ENCODE data around the gene RPS6KA2.

RPS6KA2 gene

GRCh38 chr6:166578536-166579236 is 48.4 kb downstream of the RPS6KA2 start:
- H3K36me3 Mint-ChIP-seq (ENCODE audit: low read depth) = no peaks in the 10 kb centered on the region
- no peaks in the 10 kb centered on the region for H3K4me1 Mint-ChIP-seq (ENCODE audit: low read depth)
- no peak overlapping the region for H3K27ac Mint-ChIP-seq
- no peak overlapping the region for H3K4me3 Mint-ChIP-seq
- no peaks in the 10 kb centered on the region for H3K27me3 Mint-ChIP-seq (ENCODE audit: low read depth)
- peaks cover 7% of the 10 kb centered on the region for H3K9me3 Mint-ChIP-seq

GRCh38 chr6:166575205-166575604 is 51.8 kb downstream of the RPS6KA2 start:
- Mint-ChIP-seq H3K36me3 (ENCODE audit: low read depth) (no peaks in the 10 kb centered on the region), H3K9me3 (peaks cover 7% of the 10 kb centered on the region), H3K27ac (no peak overlapping the region), H3K27me3 (ENCODE audit: low read depth) (no peaks in the 10 kb centered on the region), H3K4me1 (ENCODE audit: low read depth) (no peaks in the 10 kb centered on the region), H3K4me3 (no peak overlapping the region)

GRCh38 chr6:166573511-166574216 is 53.4 kb downstream of the RPS6KA2 start:
- H3K4me3 Mint-ChIP-seq = no peak overlapping the region
- H3K27me3 Mint-ChIP-seq (ENCODE audit: low read depth) = no peaks in the 10 kb centered on the region
- peaks cover 7% of the 10 kb centered on the region for H3K9me3 Mint-ChIP-seq
- H3K36me3 Mint-ChIP-seq (ENCODE audit: low read depth) = no peaks in the 10 kb centered on the region
- no peak overlapping the region for H3K27ac Mint-ChIP-seq
- no peaks in the 10 kb centered on the region for H3K4me1 Mint-ChIP-seq (ENCODE audit: low read depth)

- Mint-ChIP-seq H3K4me1 (ENCODE audit: low read depth) (no peaks in the 10 kb centered on the region), H3K4me3 (no peak overlapping the region), H3K9me3 (peaks cover 7% of the 10 kb centered on the region), H3K36me3 (ENCODE audit: low read depth) (no peaks in the 10 kb centered on the region), H3K27ac (no peak overlapping the region), H3K27me3 (ENCODE audit: low read depth) (no peaks in the 10 kb centered on the region)
Measured at GRCh38 chr6:166572370-166573261, 54.4 kb downstream of the RPS6KA2 start.

- H3K27me3 Mint-ChIP-seq (ENCODE audit: low read depth) = no peaks in the 10 kb centered on the region
- H3K36me3 Mint-ChIP-seq (ENCODE audit: low read depth) = no peaks in the 10 kb centered on the region
- H3K4me3 Mint-ChIP-seq = no peak overlapping the region
- peaks cover 2% of the 10 kb centered on the region for H3K9me3 Mint-ChIP-seq
- no peak overlapping the region for H3K27ac Mint-ChIP-seq
- H3K4me1 Mint-ChIP-seq (ENCODE audit: low read depth) = no peaks in the 10 kb centered on the region
Measured at GRCh38 chr6:166570929-166571713, 55.9 kb downstream of the RPS6KA2 start.

- H3K27me3 Mint-ChIP-seq (ENCODE audit: low read depth) = no peaks in the 10 kb centered on the region
- no peaks in the 10 kb centered on the region for H3K9me3 Mint-ChIP-seq
- H3K4me3 Mint-ChIP-seq = no peak overlapping the region
- no peaks in the 10 kb centered on the region for H3K36me3 Mint-ChIP-seq (ENCODE audit: low read depth)
- no peaks in the 10 kb centered on the region for H3K4me1 Mint-ChIP-seq (ENCODE audit: low read depth)
- no peak overlapping the region for H3K27ac Mint-ChIP-seq
Measured at GRCh38 chr6:166569206-166569605, 57.8 kb downstream of the RPS6KA2 start.

- no peaks in the 10 kb centered on the region for H3K4me1 Mint-ChIP-seq (ENCODE audit: low read depth)
- H3K4me3 Mint-ChIP-seq = no peak overlapping the region
- no peaks in the 10 kb centered on the region for H3K36me3 Mint-ChIP-seq (ENCODE audit: low read depth)
- no peaks in the 10 kb centered on the region for H3K9me3 Mint-ChIP-seq
- H3K27ac Mint-ChIP-seq = no peak overlapping the region
- no peaks in the 10 kb centered on the region for H3K27me3 Mint-ChIP-seq (ENCODE audit: low read depth)
Measured at GRCh38 chr6:166567813-166568212, 59.2 kb downstream of the RPS6KA2 start.

GRCh38 chr6:166567107-166567506 is 59.9 kb downstream of the RPS6KA2 start:
- Mint-ChIP-seq H3K9me3 (no peaks in the 10 kb centered on the region), H3K36me3 (ENCODE audit: low read depth) (no peaks in the 10 kb centered on the region), H3K27ac (no peak overlapping the region), H3K27me3 (ENCODE audit: low read depth) (no peaks in the 10 kb centered on the region), H3K4me1 (ENCODE audit: low read depth) (no peaks in the 10 kb centered on the region), H3K4me3 (no peak overlapping the region)

- Mint-ChIP-seq H3K27me3 (ENCODE audit: low read depth) (no peaks in the 10 kb centered on the region), H3K36me3 (ENCODE audit: low read depth) (no peaks in the 10 kb centered on the region), H3K4me3 (no peak overlapping the region), H3K27ac (no peak overlapping the region), H3K9me3 (no peaks in the 10 kb centered on the region), H3K4me1 (ENCODE audit: low read depth) (no peaks in the 10 kb centered on the region)
Measured at GRCh38 chr6:166566026-166567011, 60.7 kb downstream of the RPS6KA2 start.

GRCh38 chr6:166565084-166565967 is 61.7 kb downstream of the RPS6KA2 start:
- H3K27me3 Mint-ChIP-seq (ENCODE audit: low read depth) = no peaks in the 10 kb centered on the region

GRCh38 chr6:166563805-166564204 is 63.2 kb downstream of the RPS6KA2 start:
- Mint-ChIP-seq H3K27me3 (ENCODE audit: low read depth) (no peaks in the 10 kb centered on the region), H3K27ac (no peak overlapping the region), H3K4me3 (no peak overlapping the region), H3K9me3 (peaks cover 5% of the 10 kb centered on the region), H3K4me1 (ENCODE audit: low read depth) (no peaks in the 10 kb centered on the region), H3K36me3 (ENCODE audit: low read depth) (no peaks in the 10 kb centered on the region)

More at GRCh38 chr6:166565084-166565967, 61.7 kb downstream of the RPS6KA2 start:
- no peak overlapping the region for H3K27ac Mint-ChIP-seq
- H3K9me3 Mint-ChIP-seq = no peaks in the 10 kb centered on the region
- H3K4me1 Mint-ChIP-seq (ENCODE audit: low read depth) = no peaks in the 10 kb centered on the region
- no peaks in the 10 kb centered on the region for H3K36me3 Mint-ChIP-seq (ENCODE audit: low read depth)
- no peak overlapping the region for H3K4me3 Mint-ChIP-seq

- no peak overlapping the region for H3K4me3 Mint-ChIP-seq
- peaks cover 5% of the 10 kb centered on the region for H3K9me3 Mint-ChIP-seq
- H3K27ac Mint-ChIP-seq = no peak overlapping the region
- H3K36me3 Mint-ChIP-seq (ENCODE audit: low read depth) = no peaks in the 10 kb centered on the region
- no peaks in the 10 kb centered on the region for H3K27me3 Mint-ChIP-seq (ENCODE audit: low read depth)
- no peaks in the 10 kb centered on the region for H3K4me1 Mint-ChIP-seq (ENCODE audit: low read depth)
Measured at GRCh38 chr6:166563200-166563599, 63.9 kb downstream of the RPS6KA2 start.
